22Rv1 (cell line): Measurements from ENCODE around the gene RERE.

Experiments
- H3K27ac ChIP-seq: fragments of 450-650 bp; 2 replicates; pipeline ENCODE4 v1.5.1; 2017
- CTCF ChIP-seq: fragments of 450-650 bp; IDR thresholded peaks from 2 replicates; pipeline ENCODE4 v1.5.1; 2017; ENCODE audit warnings: mild to moderate bottlenecking
- ZFX ChIP-seq: fragments of 450-650 bp; IDR thresholded peaks from 2 replicates; pipeline ENCODE4 v1.6.1; 2017; ENCODE audit warnings: antibody characterized with exemption, borderline replicate concordance

Gene RERE

GRCh38 chr1:8862528-8862927, 45.1 kb upstream of the RERE start:
- H3K27ac ChIP-seq, result no peak overlapping the region
- peak; percentile 80 for TF ChIP-seq CTCF
- TF ChIP-seq ZFX, result no peak

- TF ChIP-seq ZFX, result no peak
- no peak for TF ChIP-seq CTCF
- H3K27ac ChIP-seq, result no peak overlapping the region
These were observed 43.5 kb upstream of the RERE start for GRCh38 chr1:8860738-8861516.

GRCh38 chr1:8858888-8859706, 41.7 kb upstream of the RERE start:
- H3K27ac ChIP-seq, result no peak overlapping the region
- no peak for TF ChIP-seq ZFX
- TF ChIP-seq CTCF, result peak; percentile 84

GRCh38 chr1:8858112-8858668, 40.8 kb upstream of the RERE start:
- no peak for TF ChIP-seq CTCF
- no peak for TF ChIP-seq ZFX
- H3K27ac ChIP-seq, result peak overlapping the region; percentile 12; the same call in 1 of the 2 replicates

- TF ChIP-seq CTCF, result no peak
- no peak for TF ChIP-seq ZFX
- H3K27ac ChIP-seq, result no peak overlapping the region
These were observed 39.4 kb upstream of the RERE start for GRCh38 chr1:8856689-8857412.

GRCh38 chr1:8854240-8854639, 36.8 kb upstream of the RERE start:
- no peak overlapping the region for H3K27ac ChIP-seq
- TF ChIP-seq ZFX (no peak), CTCF (no peak)
